Astrocyte of the spinal cord (primary cell): ENCODE measurements around the gene DIAPH2.

Experiments used
- DNase-seq: peaks from one replicate; pipeline ENCODE4 v3.0.0; 2011; ENCODE audit warnings: low read depth, low spot score
- H3K4me3 ChIP-seq: 2 replicates; pipeline ENCODE4 v1.5.1; 2011; ENCODE audit warnings: low read depth, mild to moderate bottlenecking, low read length, moderate library complexity
- CTCF ChIP-seq: IDR thresholded peaks from 2 replicates; pipeline ENCODE4 v1.5.1; 2012; ENCODE audit warnings: low read depth, mild to moderate bottlenecking, low read length, inconsistent platforms
- in situ Hi-C: cut with HindIII; loops from 2 replicates; pipeline ENCODE4 v1.10.0; 2017; ENCODE audit warnings: low sequenced_read_pairs

Gene DIAPH2

GRCh38 chrX:97089116-97089515 is 404.5 kb downstream of the DIAPH2 start:
- no peak for TF ChIP-seq CTCF
- DNase-seq, result no peak
- H3K4me3 ChIP-seq, result no peak overlapping the region
- in situ Hi-C loops, result no loop called here

DNA sequence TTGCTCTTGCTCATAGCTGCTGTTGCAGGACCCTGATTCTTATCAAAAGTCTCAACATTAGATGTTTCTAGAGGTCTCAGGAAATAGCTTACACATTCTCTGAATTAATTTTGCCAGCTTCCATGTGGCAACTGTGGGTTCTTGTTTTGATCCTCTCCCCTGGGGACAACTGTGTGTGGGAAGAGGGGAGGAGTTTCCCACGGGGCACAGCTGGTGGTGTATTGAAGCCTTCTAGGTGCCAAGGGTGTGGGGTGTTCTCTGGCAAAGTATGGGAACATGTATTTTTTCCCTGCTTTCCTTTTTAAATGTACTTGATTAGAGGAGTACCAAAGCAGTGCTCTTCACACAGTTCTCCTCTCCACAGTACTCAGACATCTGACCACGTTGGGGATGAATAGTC is 411.7 kb downstream of the DIAPH2 start:
- no peak for DNase-seq
- TF ChIP-seq CTCF, result no peak
- in situ Hi-C loops, result no loop called here

DNA sequence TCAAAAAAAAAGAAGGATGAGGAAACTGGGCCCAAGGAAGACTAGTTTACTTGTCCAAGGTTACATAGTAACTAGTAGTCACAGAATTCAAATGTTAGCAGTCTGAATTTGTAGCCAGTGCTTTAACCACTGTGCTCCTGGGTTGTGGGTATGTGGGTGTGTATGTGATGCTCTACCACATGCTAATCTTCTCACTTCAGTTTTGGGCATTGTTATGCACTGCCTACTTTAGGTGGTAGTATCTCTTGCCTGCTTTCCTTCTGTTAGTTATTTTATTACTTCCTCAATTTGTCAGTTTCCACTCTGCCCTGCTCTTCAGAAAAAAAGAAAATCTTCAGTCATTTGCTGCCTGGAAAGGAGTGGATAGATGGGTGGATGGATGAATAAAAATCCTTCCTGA is 418.3 kb downstream of the DIAPH2 start:
- no peak for DNase-seq
- TF ChIP-seq CTCF, result no peak
- H3K4me3 ChIP-seq, result no peak overlapping the region
- in situ Hi-C loops, result no loop called here

More for the DNA sequence above, 411.7 kb downstream of the DIAPH2 start:
- no peak overlapping the region for H3K4me3 ChIP-seq

GRCh38 chrX:97109730-97110129 is 425.1 kb downstream of the DIAPH2 start:
- TF ChIP-seq CTCF, result no peak
- in situ Hi-C loops, result no loop called here
- no peak for DNase-seq
- H3K4me3 ChIP-seq, result no peak overlapping the region

GRCh38 chrX:97117572-97117971 is 432.9 kb downstream of the DIAPH2 start:
- in situ Hi-C loops, result no loop called here
- H3K4me3 ChIP-seq, result no peak overlapping the region
- DNase-seq, result no peak
- TF ChIP-seq CTCF, result no peak

DNA sequence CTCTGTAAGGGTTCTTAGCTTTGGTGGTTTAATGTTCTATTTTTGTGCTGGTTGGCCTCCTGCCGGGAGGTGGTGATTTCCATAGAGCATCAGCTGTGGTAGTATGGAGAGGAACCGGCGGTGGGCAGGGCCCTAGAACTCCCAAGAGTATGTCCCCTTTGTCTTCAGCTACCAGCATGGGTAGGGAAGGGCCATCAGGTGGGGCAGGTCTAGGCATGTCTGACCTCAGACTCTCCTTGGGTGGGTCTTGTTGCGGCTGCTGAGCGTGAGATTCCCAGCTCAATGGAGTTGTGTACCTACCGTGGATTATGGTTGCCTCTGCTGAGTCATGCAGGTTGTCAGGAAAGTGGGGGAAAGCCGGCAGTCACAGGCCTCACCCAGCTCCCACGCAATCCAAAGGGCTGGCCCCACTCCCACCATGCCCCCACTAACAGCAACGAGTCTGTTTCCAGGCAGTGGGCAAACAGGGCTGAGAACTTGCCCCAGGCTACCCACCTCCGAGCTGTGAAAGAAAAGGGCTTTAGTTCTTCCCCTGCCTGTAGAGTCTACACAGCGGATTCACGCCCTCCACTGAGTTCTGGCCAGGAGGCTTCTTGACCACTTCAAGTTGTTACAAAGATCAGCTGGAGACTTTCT is 434.9 kb downstream of the DIAPH2 start:
- H3K4me3 ChIP-seq, result no peak overlapping the region
- no peak for TF ChIP-seq CTCF
- DNase-seq, result no peak
- in situ Hi-C loops, result no loop called here
